Subcutaneous abdominal adipose tissue (tissue), 5 donors: Measurements from ENCODE around the gene FAM110A.

Experiments used
- H3K27ac ChIP-seq: one replicate; pipeline ENCODE4 v1.7.0; 2013; ENCODE audit warnings: low read depth, mild to moderate bottlenecking, inconsistent platforms, low read length, moderate library complexity
- H3K27me3 ChIP-seq, 5 donors: one replicate each; pipeline ENCODE4 v1.7.0; 2013; ENCODE audit warnings: low read length in 5 of 5, inconsistent platforms in 1 of 5; ENCODE audit not compliant: control insufficient read depth in 5 of 5, insufficient read depth in 4 of 5
- H3K36me3 ChIP-seq, 5 donors: one replicate each; pipeline ENCODE4 v1.7.0; 2013; ENCODE audit warnings: low read length in 5 of 5; ENCODE audit not compliant: control insufficient read depth in 5 of 5, insufficient read depth in 5 of 5
- H3K4me1 ChIP-seq, 5 donors: one replicate each; pipeline ENCODE4 v1.7.0; 2013; ENCODE audit warnings: low read length in 5 of 5, mild to moderate bottlenecking in 3 of 5, moderate library complexity in 1 of 5; ENCODE audit not compliant: control insufficient read depth in 5 of 5, insufficient read depth in 5 of 5
- H3K4me3 ChIP-seq, 5 donors: one replicate each; pipeline ENCODE4 v1.7.0; 2013; ENCODE audit warnings: low read length in 5 of 5, low read depth in 1 of 5
- H3K9ac ChIP-seq, 5 donors: one replicate each; pipeline ENCODE4 v1.7.0; 2013; ENCODE audit warnings: low read length in 5 of 5, mild to moderate bottlenecking in 4 of 5, moderate library complexity in 3 of 5
- H3K9me3 ChIP-seq, 5 donors: one replicate each; pipeline ENCODE4 v1.7.0; 2013; ENCODE audit warnings: low read length in 5 of 5; ENCODE audit not compliant: control insufficient read depth in 5 of 5
- donor health status: healthy.
- donor health status: healthy.
- donor health status: healthy.
- donor health status: healthy.
- donor health status: healthy.

FAM110A gene

GRCh38 chr20:868279-868678 lies 34.8 kb downstream of the FAM110A start:
- peaks cover 0 to 12% (median 2%) of the 10 kb centered on the region in 5 donors for H3K27me3 ChIP-seq
- no peaks in the 10 kb centered on the region for H3K9me3 ChIP-seq
- no peaks in the 10 kb centered on the region for H3K4me1 ChIP-seq
- H3K27ac ChIP-seq: no peak overlapping the region
- H3K9ac ChIP-seq: no peak overlapping the region
- H3K4me3 ChIP-seq: no peak overlapping the region
- no peaks in the 10 kb centered on the region for H3K36me3 ChIP-seq

GRCh38 chr20:869606-870005 lies 36.1 kb downstream of the FAM110A start:
- Histone ChIP-seq H3K36me3 (no peaks in the 10 kb centered on the region), H3K27me3 (peaks cover 0 to 12% (median 2%) of the 10 kb centered on the region in 5 donors), H3K4me3 (no peak overlapping the region), H3K9ac (no peak overlapping the region), H3K9me3 (no peaks in the 10 kb centered on the region), H3K4me1 (no peaks in the 10 kb centered on the region), H3K27ac (no peak overlapping the region)

GRCh38 chr20:870758-871157 lies 37.2 kb downstream of the FAM110A start:
- no peak overlapping the region for H3K4me3 ChIP-seq
- H3K4me1 ChIP-seq: no peaks in the 10 kb centered on the region
- no peak overlapping the region for H3K9ac ChIP-seq
- H3K27me3 ChIP-seq: peaks cover 0 to 12% (median 2%) of the 10 kb centered on the region in 5 donors
- H3K36me3 ChIP-seq: no peaks in the 10 kb centered on the region
- no peak overlapping the region for H3K27ac ChIP-seq
- no peaks in the 10 kb centered on the region for H3K9me3 ChIP-seq

GRCh38 chr20:871436-871835 lies 37.9 kb downstream of the FAM110A start:
- Histone ChIP-seq H3K27me3 (peaks cover 0 to 12% (median 2%) of the 10 kb centered on the region in 5 donors), H3K4me1 (no peaks in the 10 kb centered on the region), H3K4me3 (no peak overlapping the region), H3K36me3 (no peaks in the 10 kb centered on the region), H3K9me3 (no peaks in the 10 kb centered on the region), H3K9ac (no peak overlapping the region), H3K27ac (no peak overlapping the region)

- peaks cover 0 to 12% (median 2%) of the 10 kb centered on the region in 5 donors for H3K27me3 ChIP-seq
- no peak overlapping the region for H3K27ac ChIP-seq
- no peaks in the 10 kb centered on the region for H3K9me3 ChIP-seq
- no peak overlapping the region for H3K4me3 ChIP-seq
- H3K4me1 ChIP-seq: no peaks in the 10 kb centered on the region
- H3K9ac ChIP-seq: no peak overlapping the region
- no peaks in the 10 kb centered on the region for H3K36me3 ChIP-seq
These were observed 38.4 kb downstream of the FAM110A start for GRCh38 chr20:871948-872347.

- H3K9ac ChIP-seq: no peak overlapping the region
- H3K4me3 ChIP-seq: no peak overlapping the region
- no peak overlapping the region for H3K27ac ChIP-seq
- H3K9me3 ChIP-seq: no peaks in the 10 kb centered on the region
- H3K36me3 ChIP-seq: no peaks in the 10 kb centered on the region
- H3K4me1 ChIP-seq: no peaks in the 10 kb centered on the region
- H3K27me3 ChIP-seq: peaks cover 0 to 12% (median 2%) of the 10 kb centered on the region in 5 donors
These were observed 39.5 kb downstream of the FAM110A start for GRCh38 chr20:872855-873520.

- no peak overlapping the region for H3K9ac ChIP-seq
- no peak overlapping the region for H3K4me3 ChIP-seq
- H3K9me3 ChIP-seq: no peaks in the 10 kb centered on the region
- H3K4me1 ChIP-seq: no peaks in the 10 kb centered on the region
- H3K36me3 ChIP-seq: no peaks in the 10 kb centered on the region
- peaks cover 0 to 12% (median 2%) of the 10 kb centered on the region in 5 donors for H3K27me3 ChIP-seq
- no peak overlapping the region for H3K27ac ChIP-seq
These were observed 40.5 kb downstream of the FAM110A start for GRCh38 chr20:873875-874607.

GRCh38 chr20:875115-875514 lies 41.6 kb downstream of the FAM110A start:
- Histone ChIP-seq H3K27ac (no peak overlapping the region), H3K4me1 (no peaks in the 10 kb centered on the region), H3K4me3 (no peak overlapping the region), H3K27me3 (peaks cover 0 to 8% (median 2%) of the 10 kb centered on the region in 5 donors), H3K9ac (no peak overlapping the region), H3K9me3 (no peaks in the 10 kb centered on the region), H3K36me3 (no peaks in the 10 kb centered on the region)

- Histone ChIP-seq H3K9ac (no peak overlapping the region), H3K9me3 (no peaks in the 10 kb centered on the region), H3K4me3 (no peak overlapping the region), H3K4me1 (peaks cover 0 to 3% (median 0%) of the 10 kb centered on the region in 5 donors), H3K27ac (no peak overlapping the region), H3K36me3 (no peaks in the 10 kb centered on the region), H3K27me3 (peaks cover 0 to 7% (median 1%) of the 10 kb centered on the region in 5 donors)
These were observed 44.3 kb downstream of the FAM110A start for GRCh38 chr20:877814-878213.

GRCh38 chr20:878511-879307 lies 45.2 kb downstream of the FAM110A start:
- Histone ChIP-seq H3K27me3 (peaks cover 0 to 7% (median 0%) of the 10 kb centered on the region in 5 donors), H3K36me3 (no peaks in the 10 kb centered on the region), H3K4me1 (peaks cover 0 to 3% (median 0%) of the 10 kb centered on the region in 5 donors), H3K9me3 (no peaks in the 10 kb centered on the region), H3K27ac (no peak overlapping the region), H3K9ac (no peak overlapping the region), H3K4me3 (no peak overlapping the region)
